HepG2 (cell line): Measurements from ENCODE around the gene COCH. TPM values are rescaled to one million over a fixed set of nuclear protein-coding genes. Genes with fewer than 3 reads are reported as not detected.

Experiments used
- CCDC6 ChIP-seq: sonication (generic); formaldehyde crosslinking; IDR thresholded peaks from 2 replicates; pipeline ENCODE4 v1.8.1; 2022; ENCODE audit warnings: mild to moderate bottlenecking, missing genetic modification reagents, moderate library complexity
- CEBPG ChIP-seq: IDR thresholded peaks from 2 replicates; pipeline ENCODE4 v1.6.1; 2016
- FOSL2 ChIP-seq: sonication (generic); formaldehyde crosslinking; IDR thresholded peaks from 2 replicates; pipeline ENCODE4 v1.4.0; 2020; ENCODE audit warnings: missing genetic modification reagents
- FOXK1 ChIP-seq: sonication (generic); formaldehyde crosslinking; IDR thresholded peaks from 2 replicates; pipeline ENCODE4 v1.4.0; 2020; ENCODE audit warnings: low read depth, missing genetic modification reagents, borderline replicate concordance
- HNF4A ChIP-seq: sonication (generic); formaldehyde crosslinking; IDR thresholded peaks from 2 replicates; pipeline ENCODE4 v1.4.0; 2020; ENCODE audit warnings: missing genetic modification reagents
- KLF15 ChIP-seq: sonication (generic); formaldehyde crosslinking; IDR thresholded peaks from 2 replicates; pipeline ENCODE4 v1.8.1; 2023; ENCODE audit warnings: borderline replicate concordance, mild to moderate bottlenecking, inconsistent platforms, missing genetic modification reagents, mixed read lengths
- NCOA2 ChIP-seq: sonication (generic); formaldehyde crosslinking; IDR thresholded peaks from 2 replicates; pipeline ENCODE4 v1.8.0; 2022; ENCODE audit warnings: inconsistent platforms
- NFATC3 ChIP-seq: sonication (generic); formaldehyde crosslinking; IDR thresholded peaks from 2 replicates; pipeline ENCODE4 v1.5.1; 2020; ENCODE audit warnings: mild to moderate bottlenecking, missing genetic modification reagents
- NR2C2 ChIP-seq: sonication (generic); formaldehyde crosslinking; IDR thresholded peaks from 2 replicates; pipeline ENCODE4 v1.4.0; 2020; ENCODE audit warnings: missing genetic modification reagents, mild to moderate bottlenecking, moderate library complexity, borderline replicate concordance
- SOX6 ChIP-seq, 2 experiments: fragments of 450-650 bp in 1 of 2; sonication (generic) in 1 of 2; formaldehyde crosslinking in 1 of 2; IDR thresholded peaks; 2 replicates each; pipeline versions ENCODE4 v1.4.0 to v1.6.1; 2017 to 2020; ENCODE audit warnings: antibody characterized with exemption in 1 of 2, mild to moderate bottlenecking in 1 of 2, missing genetic modification reagents in 1 of 2
- TBP ChIP-seq: sonication (generic); formaldehyde crosslinking; IDR thresholded peaks from 2 replicates; pipeline ENCODE4 v1.5.0; 2020; ENCODE audit warnings: missing genetic modification reagents
- ZNF329 ChIP-seq: sonication (generic); formaldehyde crosslinking; IDR thresholded peaks from 2 replicates; pipeline ENCODE4 v1.9.0; 2021; ENCODE audit warnings: low read depth, mild to moderate bottlenecking, missing genetic modification reagents
- ZNF484 ChIP-seq: sonication (generic); formaldehyde crosslinking; IDR thresholded peaks from 2 replicates; pipeline ENCODE4 v1.5.1; 2020; ENCODE audit warnings: mild to moderate bottlenecking, low read depth, missing genetic modification reagents, borderline replicate concordance
- ZNF577 ChIP-seq: sonication (generic); formaldehyde crosslinking; IDR thresholded peaks from 2 replicates; pipeline ENCODE4 v1.4.0; 2020; ENCODE audit warnings: mild to moderate bottlenecking, low read depth, missing genetic modification reagents, borderline replicate concordance
- ZNF614 ChIP-seq: IDR thresholded peaks from 2 replicates; pipeline ENCODE4 v1.6.1; 2018; ENCODE audit warnings: missing biosample characterization, missing genetic modification reagents, inconsistent platforms, borderline replicate concordance
- ZNF644 ChIP-seq: IDR thresholded peaks from 2 replicates; pipeline ENCODE4 v1.6.1; 2016; ENCODE audit warnings: low read depth
- ZNF792 ChIP-seq: IDR thresholded peaks from 2 replicates; pipeline ENCODE4 v1.6.1; 2016
- polyA plus RNA-seq, 8 experiments: library from polyadenylated mRNA; depleted of rRNA in 3 of 8; stranded (reverse) in 7 of 8; unstranded in 1 of 8; fragments of >200 nt; fragmentation: Illumina TruSeq in 4 of 8; extraction: Trizol in 4 of 8; gene quantifications; 2 replicates each; pipeline versions ENCODE4 v1.2.1 to v1.2.3, GENCODE V29; 2011 to 2016; ENCODE audit warnings: low read depth in 4 of 8, missing spikeins in 1 of 8, mixed read lengths in 1 of 8; ENCODE audit not compliant: insufficient read depth in 1 of 8
- total RNA-seq, 5 experiments: library from RNA; depleted of rRNA; stranded (reverse); fragments of >200 nt; fragmentation: Illumina TruSeq; extraction: Trizol; gene quantifications; 2 replicates each; pipeline ENCODE4 v1.2.3, GENCODE V29; 2016; ENCODE audit warnings: low read depth in 1 of 5
- TF ChIP-seq, protein P1 (sequence below): IDR thresholded peaks from 2 replicates; pipeline ENCODE4 v1.4.0; 2020; ENCODE audit warnings: mild to moderate bottlenecking, missing genetic modification reagents

Gene COCH
- total and polyA plus RNA-seq, 2 of the 13 experiments (the other 11 are each of a cell fraction or from before 2014, with no cell fraction given), result 78.2 to 79.3 TPM

DNA sequence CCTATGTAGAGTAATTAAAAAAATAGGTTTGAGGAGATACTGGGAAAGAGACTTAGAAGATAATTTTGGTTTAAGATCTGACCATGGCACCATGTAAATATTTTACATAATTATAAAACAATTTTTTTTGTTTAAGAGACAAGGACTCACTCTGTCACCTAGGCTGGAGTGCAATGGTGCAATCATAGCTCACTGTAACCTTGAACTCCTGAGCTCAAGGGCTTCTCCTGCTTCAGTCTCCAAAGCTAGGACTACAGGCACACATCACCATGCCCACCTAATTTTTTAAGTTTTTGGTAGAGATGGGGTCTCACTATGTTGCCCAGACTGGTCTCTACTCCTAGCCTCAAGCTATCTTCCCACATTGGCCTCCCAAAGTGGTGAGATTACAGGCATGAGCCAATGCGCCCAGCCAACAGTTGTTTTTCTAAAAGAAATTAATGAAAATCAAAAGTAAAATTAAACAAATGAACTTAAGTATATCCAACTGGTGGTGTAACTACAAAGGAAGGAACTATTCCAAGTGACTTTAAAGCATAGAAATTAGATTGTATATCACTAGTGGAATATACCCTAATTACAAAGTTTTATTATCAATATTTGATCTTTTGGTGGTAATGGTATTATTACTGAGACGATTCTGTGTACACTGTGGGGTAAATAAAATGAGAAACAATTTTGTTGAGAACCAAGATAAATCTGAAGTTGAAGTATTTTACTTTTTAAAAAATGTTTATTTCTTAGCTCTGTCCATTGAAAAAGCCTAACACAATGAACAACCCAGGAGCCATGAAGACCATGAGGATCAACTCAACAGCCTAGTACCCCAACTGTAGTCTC lies 29.1 kb downstream of the COCH start (continued):
- TF ChIP-seq CCDC6, result peak; percentile 53; the same call in 1 of the 2 replicates
- TF ChIP-seq ZNF644, result peak; percentile 77
- peak; percentile 44; the same call in 1 of the 2 replicates for TF ChIP-seq ZNF792 (CRISPR knock-in tag)
- no peak for TF ChIP-seq ZNF484 (CRISPR knock-in tag)
- no peak for TF ChIP-seq SOX6 (IDR thresholded peaks at IDR 0.05)
- TF ChIP-seq SOX6 (CRISPR knock-in tag; IDR thresholded peaks at IDR 0.05), result peak; percentile 53
- TF ChIP-seq ZNF577 (CRISPR knock-in tag), result no peak
- TF ChIP-seq, protein P1, sequence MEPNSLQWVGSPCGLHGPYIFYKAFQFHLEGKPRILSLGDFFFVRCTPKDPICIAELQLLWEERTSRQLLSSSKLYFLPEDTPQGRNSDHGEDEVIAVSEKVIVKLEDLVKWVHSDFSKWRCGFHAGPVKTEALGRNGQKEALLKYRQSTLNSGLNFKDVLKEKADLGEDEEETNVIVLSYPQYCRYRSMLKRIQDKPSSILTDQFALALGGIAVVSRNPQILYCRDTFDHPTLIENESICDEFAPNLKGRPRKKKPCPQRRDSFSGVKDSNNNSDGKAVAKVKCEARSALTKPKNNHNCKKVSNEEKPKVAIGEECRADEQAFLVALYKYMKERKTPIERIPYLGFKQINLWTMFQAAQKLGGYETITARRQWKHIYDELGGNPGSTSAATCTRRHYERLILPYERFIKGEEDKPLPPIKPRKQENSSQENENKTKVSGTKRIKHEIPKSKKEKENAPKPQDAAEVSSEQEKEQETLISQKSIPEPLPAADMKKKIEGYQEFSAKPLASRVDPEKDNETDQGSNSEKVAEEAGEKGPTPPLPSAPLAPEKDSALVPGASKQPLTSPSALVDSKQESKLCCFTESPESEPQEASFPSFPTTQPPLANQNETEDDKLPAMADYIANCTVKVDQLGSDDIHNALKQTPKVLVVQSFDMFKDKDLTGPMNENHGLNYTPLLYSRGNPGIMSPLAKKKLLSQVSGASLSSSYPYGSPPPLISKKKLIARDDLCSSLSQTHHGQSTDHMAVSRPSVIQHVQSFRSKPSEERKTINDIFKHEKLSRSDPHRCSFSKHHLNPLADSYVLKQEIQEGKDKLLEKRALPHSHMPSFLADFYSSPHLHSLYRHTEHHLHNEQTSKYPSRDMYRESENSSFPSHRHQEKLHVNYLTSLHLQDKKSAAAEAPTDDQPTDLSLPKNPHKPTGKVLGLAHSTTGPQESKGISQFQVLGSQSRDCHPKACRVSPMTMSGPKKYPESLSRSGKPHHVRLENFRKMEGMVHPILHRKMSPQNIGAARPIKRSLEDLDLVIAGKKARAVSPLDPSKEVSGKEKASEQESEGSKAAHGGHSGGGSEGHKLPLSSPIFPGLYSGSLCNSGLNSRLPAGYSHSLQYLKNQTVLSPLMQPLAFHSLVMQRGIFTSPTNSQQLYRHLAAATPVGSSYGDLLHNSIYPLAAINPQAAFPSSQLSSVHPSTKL (CRISPR knock-in tag), result peak; percentile 85
- peak; percentile 91 for TF ChIP-seq CEBPG
- peak; percentile 52; the same call in 1 of the 2 replicates for TF ChIP-seq NCOA2 (CRISPR knock-in tag)
- peak; percentile 34; the same call in 1 of the 2 replicates for TF ChIP-seq FOXK1 (CRISPR knock-in tag)
- peak; percentile 28; the same call in 1 of the 2 replicates for TF ChIP-seq NR2C2
- TF ChIP-seq HNF4A, result peak; percentile 91
- 0 out of 2 replicates have a peak, but pooled peaks have one; percentile 26 for TF ChIP-seq ZNF614 (CRISPR knock-in tag)
- no peak for TF ChIP-seq NFATC3 (CRISPR knock-in tag)
- no peak for TF ChIP-seq TBP (CRISPR knock-in tag)
- TF ChIP-seq KLF15 (CRISPR knock-in tag), result no peak
- peak; percentile 58; the same call in 1 of the 2 replicates for TF ChIP-seq FOSL2 (CRISPR knock-in tag)
- TF ChIP-seq ZNF329 (CRISPR knock-in tag), result no peak
